GM18519 (cell line): Measurements from ENCODE around the gene IRAK3.
"Not testable (repeated sequence)": the region's sequence is repeated elsewhere in the genome, so short reads cannot be mapped to it uniquely, and the experiment has no call there.

Experiments
- ATAC-seq: cut with Tn5 transposase; IDR thresholded peaks from one replicate; pipeline ENCODE4 v1.9.1; 2021; ENCODE audit warnings: mild to moderate bottlenecking, moderate library complexity; ENCODE audit not compliant: unreplicated experiment, low FRiP score

The IRAK3 gene

DNA sequence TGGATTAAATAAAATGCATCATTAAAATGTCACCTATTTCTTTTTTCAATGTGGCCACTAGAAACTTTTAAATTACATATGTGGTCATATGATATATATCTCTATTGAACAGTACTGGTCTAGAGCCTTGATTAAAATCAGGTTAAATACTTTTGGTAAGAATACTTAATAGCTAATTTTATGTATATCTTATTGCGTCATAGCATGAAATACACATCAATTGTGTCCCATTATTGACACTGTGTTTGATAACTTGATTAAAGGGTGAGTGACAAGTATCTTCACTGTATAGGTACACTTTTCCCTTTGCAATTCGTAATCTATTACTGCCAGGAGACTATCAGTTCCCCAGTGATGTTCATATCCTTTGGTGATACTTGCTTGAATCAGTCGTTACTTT lies 108.9 kb downstream of the IRAK3 start:
- no peak for ATAC-seq

DNA sequence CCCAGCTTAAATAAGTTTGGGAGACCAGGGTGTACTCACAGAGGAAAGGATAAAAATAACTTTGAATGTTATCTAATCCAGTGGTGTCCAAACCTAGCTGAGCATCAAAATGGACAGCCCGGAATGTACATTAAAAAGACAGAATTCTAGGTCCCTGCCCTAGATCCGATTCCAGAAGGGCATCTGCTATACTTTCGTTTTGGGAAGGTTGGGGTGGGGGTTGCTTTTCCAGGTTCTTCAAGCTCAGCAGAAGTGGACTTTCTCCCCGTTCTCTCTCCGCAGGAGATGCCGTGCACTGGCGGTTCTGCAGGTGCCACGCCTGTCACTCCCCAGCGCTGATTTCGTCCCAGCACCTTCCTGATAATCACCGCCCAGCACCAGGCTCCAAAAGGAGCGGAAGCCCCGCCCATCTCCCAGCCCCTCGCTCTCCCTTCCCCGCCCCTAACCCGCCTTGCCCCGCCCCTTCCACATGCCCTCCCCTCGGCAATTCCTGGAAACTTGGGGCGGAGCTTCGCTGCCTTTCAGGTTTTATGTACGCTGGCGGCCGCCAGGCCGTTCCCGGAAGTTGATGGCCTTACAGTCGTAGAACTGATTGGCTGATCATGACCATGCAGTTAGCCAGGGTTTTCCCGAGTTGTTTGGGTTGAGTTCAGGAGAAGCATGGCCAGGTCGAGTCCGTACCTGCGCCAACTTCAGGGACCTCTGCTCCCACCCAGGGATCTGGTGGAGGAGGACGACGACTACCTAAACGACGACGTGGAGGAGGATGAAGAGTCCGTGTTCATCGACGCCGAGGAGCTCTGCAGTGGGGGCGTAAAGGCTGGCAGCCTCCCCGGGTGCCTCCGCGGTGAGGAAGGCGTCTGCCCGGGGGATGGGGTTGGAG lies 113.2 kb downstream of the IRAK3 start, which contains the start of gene HELB:
Gene HELB (plus strand): TSS at position 550 of the 883 bp plus-strand sequence. CDS start 111 bp downstream, at position 661.
- peak; percentile 88 for ATAC-seq

DNA sequence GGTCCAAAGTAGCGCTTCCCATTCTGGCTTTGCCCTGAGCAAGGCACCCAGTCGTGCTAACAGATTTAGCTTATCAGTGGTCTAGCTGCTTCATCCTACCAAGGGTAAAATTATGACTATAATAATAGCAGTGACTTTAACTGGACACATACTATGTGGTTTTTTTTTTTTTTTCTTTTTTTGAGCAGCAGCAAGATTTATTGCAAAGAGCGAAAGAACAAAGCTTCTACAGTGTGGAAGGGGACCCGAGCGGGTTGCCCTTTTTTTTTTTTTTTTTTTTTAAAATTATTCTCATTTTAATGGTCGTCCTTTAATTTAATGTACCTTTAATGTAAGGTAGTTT lies 113.8 kb downstream of the IRAK3 start:
- ATAC-seq = no peak

DNA sequence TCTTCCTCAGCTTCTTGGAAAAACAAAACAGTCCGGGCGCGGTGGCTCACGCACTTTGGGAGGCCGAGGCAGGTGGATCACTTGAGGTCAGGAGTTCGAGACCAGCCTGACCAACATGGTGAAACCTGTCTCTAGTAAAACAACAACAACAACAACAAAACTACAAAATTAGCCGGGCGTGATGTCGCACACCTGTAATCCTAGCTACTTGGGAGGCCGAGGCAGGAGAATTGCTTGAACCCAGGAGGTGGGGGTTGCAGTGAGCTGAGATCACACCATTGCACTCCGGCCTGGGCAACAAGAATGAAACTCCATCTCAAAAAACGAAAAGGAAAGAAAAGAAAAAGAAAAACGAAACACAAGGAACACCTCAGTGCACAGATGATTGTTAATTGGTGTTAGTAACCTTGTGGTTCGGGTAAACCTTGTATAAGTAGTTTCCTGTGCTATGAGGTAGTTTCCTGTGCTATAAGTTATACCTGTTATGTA lies 114.3 kb downstream of the IRAK3 start:
- ATAC-seq = not testable (repeated sequence)
